NCI-H526 (cell line): ENCODE results near the gene DEPDC1.
A peak's percentile ranks its signal among the peaks of the same experiment; 100 is the strongest.
"Not testable (repeated sequence)": the region's sequence is repeated elsewhere in the genome, so short reads cannot be mapped to it uniquely, and the experiment has no call there.

Experiments
- DNase-seq, 2 experiments: peaks; one replicate each; lab custom pipeline; 2025; lab: John Stamatoyannopoulos, UW

Gene DEPDC1, protein sequence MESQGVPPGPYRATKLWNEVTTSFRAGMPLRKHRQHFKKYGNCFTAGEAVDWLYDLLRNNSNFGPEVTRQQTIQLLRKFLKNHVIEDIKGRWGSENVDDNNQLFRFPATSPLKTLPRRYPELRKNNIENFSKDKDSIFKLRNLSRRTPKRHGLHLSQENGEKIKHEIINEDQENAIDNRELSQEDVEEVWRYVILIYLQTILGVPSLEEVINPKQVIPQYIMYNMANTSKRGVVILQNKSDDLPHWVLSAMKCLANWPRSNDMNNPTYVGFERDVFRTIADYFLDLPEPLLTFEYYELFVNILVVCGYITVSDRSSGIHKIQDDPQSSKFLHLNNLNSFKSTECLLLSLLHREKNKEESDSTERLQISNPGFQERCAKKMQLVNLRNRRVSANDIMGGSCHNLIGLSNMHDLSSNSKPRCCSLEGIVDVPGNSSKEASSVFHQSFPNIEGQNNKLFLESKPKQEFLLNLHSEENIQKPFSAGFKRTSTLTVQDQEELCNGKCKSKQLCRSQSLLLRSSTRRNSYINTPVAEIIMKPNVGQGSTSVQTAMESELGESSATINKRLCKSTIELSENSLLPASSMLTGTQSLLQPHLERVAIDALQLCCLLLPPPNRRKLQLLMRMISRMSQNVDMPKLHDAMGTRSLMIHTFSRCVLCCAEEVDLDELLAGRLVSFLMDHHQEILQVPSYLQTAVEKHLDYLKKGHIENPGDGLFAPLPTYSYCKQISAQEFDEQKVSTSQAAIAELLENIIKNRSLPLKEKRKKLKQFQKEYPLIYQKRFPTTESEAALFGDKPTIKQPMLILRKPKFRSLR

GRCh38 chr1:68496680-68497357 lies at the start of gene DEPDC1:
Gene DEPDC1, minus strand, starts transcription at chr1:68497082. Its CDS starts 83 bp downstream, at chr1:68496999.
- DNase-seq = peak; percentile 87 to 98

GRCh38 chr1:68544651-68545050 lies 47.8 kb upstream of the DEPDC1 start:
- DNase-seq = no peak

DNA sequence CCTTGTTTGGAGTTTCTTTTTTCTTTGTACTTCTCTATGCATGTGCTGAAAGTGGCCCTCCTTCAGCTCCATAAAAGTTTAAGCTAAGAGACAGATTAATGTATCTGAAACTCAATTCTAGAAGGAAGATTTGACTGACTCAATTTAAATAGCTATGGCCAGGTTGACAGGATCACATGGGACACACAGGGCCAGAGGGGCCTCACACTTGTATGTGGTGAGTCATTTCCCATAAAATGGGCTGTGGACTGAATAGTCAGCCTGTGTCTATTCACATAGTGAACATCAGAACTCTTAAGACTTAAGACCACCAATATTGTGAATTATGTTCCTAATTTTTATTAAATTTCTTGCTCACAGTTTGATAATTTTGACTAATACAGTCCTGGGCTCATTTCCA lies 45.7 kb upstream of the DEPDC1 start:
- no peak for DNase-seq

DNA sequence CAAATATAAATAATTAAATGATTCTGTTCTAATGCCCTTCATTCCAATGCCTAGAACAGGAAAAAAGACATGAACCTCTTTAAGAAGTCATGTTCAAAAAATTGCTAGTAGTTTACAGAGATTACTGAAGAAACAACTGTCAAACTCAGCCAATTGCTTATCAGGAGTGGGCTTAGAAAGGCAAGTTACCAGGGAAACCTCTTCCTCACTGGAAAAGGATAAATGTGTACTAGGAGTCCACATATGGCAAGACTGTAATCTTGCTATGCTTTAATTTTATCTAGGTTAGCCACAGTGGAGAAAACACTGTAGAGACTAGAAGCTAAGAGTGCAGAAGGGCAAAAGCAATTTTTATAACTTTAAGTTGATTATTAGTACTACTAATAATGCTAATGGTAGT lies 42.1 kb upstream of the DEPDC1 start:
- DNase-seq = no peak

- no peak for DNase-seq
These were observed 31.4 kb upstream of the DEPDC1 start for GRCh38 chr1:68528243-68528642.

DNA sequence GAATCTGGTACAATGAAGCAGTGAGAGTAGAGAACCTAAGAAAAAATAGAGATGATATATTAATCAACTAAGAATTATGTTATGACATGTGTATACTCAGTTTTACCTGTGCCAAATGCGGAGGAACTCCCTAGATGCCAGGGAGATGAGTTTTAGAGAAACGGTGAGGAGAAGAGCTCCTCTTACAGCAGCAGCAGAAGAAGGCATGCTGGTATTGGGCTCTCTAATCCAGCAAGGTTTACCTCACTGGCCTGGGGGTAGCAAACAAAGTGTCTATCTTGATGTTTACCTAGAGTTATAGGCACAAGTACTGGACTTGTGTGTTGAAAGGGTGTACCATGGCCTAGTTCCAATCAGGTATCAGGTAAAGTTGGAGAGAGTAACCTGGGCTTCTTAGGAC lies 28.9 kb upstream of the DEPDC1 start:
- no peak for DNase-seq

- DNase-seq = no peak
These were observed 24.4 kb upstream of the DEPDC1 start for GRCh38 chr1:68521286-68521685.

DNA sequence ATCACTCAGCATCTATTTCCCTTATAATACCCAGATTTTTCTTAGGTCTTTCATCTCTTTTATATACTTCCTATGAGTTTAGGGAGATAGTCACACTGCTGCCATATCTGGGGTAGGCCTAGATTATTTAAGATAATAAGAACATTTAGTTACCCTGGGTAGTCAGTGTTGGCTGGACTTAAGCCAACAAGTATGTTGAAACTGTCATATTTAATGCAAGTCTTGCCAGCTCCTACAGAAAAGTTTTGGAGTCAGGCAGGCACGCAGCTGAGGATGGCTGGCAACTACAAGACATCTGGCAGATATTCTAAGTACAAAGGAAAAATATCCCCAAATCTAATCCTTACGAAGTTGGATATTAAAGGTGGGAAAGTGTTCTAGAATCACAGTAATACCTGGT lies 19.2 kb upstream of the DEPDC1 start:
- no peak for DNase-seq

DNA sequence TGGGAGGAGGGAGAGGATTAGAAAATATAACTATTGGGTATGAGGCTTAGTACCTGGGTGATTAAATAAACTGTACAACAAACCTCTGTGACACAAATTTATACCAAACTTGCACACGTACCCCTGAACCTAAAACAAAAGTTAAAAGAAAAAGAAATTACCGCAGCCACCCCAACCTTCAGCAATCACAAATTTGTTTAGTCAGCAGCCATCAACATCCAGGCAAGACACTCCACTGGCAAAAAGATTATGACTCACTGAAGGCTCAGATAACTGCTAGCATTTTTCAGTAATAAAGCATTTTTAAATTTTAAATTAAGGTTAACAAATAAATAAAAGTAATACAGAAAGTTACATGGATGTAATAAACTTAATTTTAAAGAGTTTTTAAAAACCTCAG lies 14.4 kb upstream of the DEPDC1 start:
- no peak for DNase-seq

- no peak for DNase-seq
These were observed 9.5 kb upstream of the DEPDC1 start for GRCh38 chr1:68506386-68506785.

DNA sequence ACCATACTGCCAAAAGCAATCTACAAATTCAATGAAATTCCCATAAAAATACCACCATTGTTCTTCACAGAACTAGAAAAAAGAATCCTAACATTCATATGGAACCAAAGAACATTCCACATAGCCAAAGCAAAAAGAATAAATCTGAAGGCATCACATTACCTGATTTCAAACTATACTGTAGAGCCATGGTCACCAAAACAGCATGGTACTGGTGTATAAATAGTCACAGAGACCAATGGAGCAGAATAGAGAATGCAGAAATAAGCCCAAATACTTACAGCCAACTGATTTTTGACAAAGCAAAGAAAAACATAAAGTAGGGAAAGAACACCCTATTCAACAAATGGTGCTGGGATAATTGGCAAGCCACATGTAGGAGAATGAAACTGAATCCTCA lies 6.2 kb upstream of the DEPDC1 start:
- no peak for DNase-seq

- DNase-seq = no peak
These were observed 446 bp upstream of the DEPDC1 start for GRCh38 chr1:68497358-68497698.

- DNase-seq = peak; percentile 21 to 41
These were observed 758 bp downstream of the DEPDC1 start for GRCh38 chr1:68495968-68496679.

- DNase-seq = peak in 1 of 2 experiments; percentile 23
These were observed 1.4 kb downstream of the DEPDC1 start for GRCh38 chr1:68495532-68495931.

DNA sequence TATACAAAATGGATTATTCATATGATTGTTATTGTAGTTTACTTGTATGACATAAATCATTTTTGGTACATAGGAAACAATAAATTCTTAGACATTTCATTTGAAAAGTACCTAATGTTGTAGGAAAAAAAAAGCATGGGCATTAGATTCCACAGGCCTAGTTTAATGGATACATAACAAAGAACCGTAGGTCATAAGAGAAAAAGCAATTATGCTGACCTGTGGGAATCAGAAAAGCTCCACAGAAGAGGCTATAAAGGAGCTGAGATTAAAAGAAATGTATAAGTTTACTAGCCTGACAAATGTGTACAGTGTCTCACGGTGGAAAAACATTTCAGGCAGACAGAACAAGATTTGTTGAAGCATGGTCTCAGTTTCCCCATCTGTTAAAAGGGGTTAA lies 3.7 kb downstream of the DEPDC1 start:
- no peak for DNase-seq

DNA sequence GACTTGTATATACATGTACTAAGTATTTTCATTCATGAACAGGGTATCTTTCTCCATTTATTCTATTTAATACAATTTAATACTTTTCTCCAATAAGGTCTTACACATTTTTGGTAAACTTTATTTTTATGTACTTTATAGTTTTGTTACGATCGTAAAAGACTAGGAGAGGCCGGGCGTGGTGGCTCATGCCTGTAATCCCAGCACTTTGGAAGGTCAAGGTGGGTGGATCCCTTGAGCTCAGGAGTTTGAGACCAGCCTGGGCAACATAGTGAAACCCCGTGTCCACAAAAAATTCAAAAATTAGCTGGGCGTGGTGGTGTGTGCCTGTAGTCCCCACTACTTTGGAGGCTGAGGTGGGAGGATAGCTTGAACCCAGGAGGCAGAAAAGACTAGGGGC lies 4.6 kb downstream of the DEPDC1 start:
- not testable (repeated sequence) for DNase-seq

DNA sequence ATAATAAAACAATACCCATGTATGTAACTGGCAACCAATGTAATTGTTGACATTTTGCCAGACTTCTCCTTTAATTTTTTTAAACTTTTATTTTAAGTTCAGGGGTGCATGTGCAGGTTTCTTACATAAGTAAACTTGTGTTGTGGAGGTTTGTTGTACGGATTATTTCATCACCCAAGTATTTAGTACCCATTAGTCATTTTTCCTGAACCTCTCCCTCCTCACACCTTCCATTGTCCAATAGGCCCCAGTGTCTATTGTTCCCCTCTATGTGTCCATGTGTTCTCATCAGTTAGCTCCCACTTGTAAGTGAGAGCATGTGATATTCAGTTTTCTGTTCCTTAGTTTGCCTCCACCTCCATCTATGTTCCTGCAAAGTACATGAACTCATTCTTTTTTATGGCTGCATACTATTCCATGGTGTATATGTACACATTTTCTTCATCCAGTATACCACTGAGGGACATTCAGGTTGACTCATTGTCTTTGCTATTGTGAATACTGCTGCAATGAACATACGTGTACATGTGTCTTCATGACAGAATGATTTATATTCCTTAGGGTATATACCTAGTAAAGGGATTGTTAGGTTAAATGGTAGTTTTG lies 6.7 kb downstream of the DEPDC1 start:
- DNase-seq = no peak

DNA sequence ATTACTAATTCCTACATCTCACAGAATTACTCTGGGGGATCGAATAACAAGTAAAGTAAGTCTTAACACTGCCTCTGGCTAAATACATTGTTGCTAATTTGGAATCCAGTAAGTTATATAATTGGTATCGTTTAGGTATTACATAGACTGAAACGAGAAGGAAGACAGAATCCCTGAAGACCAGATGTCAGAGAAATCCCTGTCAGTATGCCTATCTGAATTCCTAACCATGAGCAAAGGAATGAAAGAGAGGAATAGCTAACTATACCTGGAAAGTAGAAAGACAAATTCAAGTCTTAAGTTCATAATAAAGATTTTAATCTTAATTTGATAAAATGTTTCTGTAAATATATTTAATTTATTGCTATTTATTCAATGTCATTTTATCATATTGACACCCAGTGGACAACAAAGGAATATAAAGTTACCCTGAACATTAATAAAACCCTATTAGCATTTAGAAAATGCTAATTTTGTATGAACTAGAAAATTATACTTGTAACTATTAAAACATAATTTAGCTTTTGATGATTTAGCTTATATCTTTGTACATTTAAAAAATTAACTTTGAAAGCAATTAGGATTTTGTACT lies 11.4 kb downstream of the DEPDC1 start:
- no peak for DNase-seq

DNA sequence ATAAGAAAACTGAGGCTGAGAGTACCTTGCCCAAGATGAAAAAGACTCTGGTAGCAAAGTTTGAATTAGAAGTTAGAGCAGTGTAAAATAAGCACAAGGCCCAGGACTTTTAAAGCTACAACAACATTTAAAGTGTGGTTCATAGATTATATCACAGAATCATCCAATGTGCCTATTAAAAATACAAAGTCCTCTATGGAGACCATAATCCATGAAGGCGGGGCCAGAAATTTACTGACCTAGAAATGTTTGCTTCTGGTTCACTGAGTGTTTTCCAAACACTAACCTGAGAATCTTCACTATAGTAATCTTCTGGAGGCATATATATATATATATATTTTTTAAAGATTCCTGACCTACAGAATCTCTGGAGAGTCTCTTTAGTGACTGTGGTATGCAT lies 12.3 kb downstream of the DEPDC1 start:
- DNase-seq = no peak

DNA sequence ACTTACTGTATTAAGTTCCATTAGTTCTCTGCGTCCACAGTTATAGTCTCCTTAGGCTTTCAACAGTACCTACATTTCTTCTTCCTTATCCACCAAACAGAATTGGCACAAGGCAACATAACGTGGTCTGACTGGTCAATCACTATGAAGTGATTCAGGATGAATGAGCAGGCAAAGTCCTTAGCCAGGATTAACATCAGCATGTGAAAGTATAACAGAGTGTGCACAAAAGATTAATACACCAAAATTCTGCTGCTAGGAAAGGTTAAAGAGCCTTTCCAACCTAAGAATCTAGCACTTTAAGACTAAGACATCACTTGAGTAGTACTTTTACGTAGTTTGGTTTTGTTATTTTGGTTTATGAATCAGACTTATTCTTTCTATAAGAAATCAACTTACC lies 15.8 kb downstream of the DEPDC1 start:
- DNase-seq = no peak

DNA sequence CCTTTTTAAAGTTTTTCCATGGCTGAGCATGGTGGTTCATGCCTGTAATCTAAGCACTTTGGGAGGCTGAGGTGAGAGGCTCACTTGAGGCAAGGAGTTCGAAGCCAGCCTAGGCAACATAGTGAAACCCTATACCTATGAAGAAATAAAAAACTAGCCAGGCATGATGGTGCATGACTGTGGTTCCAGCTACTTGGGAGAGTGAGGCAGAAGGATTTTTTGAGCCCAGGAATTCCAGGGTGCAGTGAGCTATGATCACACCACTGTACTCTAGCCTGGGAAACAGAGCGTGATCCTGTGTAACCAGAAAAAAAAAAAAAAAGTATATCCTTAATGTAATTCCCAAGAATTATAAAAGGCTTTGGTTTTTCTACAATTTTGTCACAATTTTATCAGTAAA lies 17.4 kb downstream of the DEPDC1 start:
- no peak for DNase-seq
